Stimulated activated CD8-positive, alpha-beta memory T cell treated with anti-CD3 and anti-CD28 coated beads, Interleukin-15, amount 100 ng/mL, for 4 hours (primary cell): ENCODE data around the gene PNLIP.

Experiments used
- DNase-seq, 2 donors: peaks; one replicate each; pipeline ENCODE4 v3.0.0-alpha.2; 2020; ENCODE audit warnings: low read depth in 2 of 2

Gene PNLIP

DNA sequence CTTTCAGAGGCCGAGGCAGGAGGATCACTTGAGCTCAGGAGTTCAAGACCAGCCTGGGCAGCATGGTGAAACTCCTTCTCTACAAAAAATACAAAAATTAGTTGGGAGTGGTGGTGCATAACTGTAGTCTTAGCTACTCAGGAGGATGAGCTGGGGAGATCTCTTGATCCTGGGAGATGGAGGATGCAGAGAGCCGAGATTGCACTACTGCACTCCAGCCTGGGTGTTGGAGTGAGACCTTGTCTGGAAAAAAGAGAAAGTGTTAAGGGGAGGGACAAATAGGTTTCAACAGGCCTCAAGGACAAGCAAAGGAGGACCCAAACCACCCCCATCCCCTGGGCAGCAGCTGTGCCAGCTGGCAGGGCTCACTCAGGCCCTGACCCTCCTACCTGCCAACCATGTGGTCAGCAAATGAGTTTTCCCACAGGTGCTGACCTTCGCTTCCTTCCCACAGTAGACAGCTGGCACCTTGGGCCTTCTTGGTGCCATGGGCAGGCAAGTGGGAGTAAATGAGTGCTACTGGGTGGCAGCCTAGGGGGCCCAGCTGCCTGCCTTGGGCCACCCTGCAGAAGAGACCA lies 69.6 kb downstream of the PNLIP start:
- no peak for DNase-seq
